HK-2 (cell line): Measurements from ENCODE around the gene EHD1.
A peak's percentile ranks its signal among the peaks of the same experiment; 100 is the strongest.
"Not testable (repeated sequence)": the region's sequence is repeated elsewhere in the genome, so short reads cannot be mapped to it uniquely, and the experiment has no call there.

ENCODE experiments used
- DNase-seq: peaks from one replicate; pipeline ENCODE4 v3.0.0-alpha.2; 2018; ENCODE audit not compliant: unreplicated experiment

Gene EHD1

DNA sequence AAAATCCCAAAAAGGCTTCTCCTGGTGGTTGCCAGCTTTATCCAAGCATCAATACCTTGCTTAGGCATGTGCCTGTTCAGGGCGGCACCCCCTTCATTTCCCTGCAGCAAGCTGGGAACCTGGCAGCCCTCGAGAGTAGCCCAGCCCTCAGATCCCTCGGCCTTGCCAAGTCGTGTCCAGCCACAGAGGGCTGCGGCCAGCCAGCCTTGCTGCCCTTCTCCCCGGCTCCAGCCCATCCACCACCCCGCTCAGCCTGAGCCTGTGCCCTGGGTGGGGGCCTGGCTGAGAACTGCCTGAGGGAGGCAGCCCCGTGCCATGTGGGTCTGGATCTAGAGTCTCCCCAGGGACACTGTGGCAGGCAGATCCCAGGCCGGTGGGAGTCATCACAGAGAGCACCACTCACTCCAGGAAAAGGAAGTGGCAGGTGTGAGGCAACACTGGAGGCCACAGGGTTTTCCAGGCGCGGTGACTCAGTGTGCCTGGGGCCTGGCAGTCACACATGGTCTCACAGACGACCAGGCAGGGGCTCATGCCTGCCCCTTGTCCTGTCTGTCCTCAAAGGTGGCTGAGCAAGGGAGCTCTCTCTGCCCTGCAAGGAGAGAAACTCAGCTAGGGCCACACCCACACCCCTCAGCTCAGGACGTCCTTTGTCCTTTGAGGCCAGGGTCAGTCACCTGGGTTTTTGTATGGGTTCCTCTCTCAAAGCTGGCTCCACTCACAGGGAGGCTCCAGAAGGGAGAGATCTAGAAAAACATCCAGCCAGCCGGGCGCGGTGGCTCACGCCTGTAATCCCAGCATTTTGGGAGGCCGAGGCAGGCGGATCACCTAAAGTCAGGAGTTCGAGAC lies 21.8 kb downstream of the EHD1 start:
- DNase-seq = peak; percentile 86

GRCh38 chr11:64855596-64856304 lies 22.7 kb downstream of the EHD1 start:
- no peak for DNase-seq

DNA sequence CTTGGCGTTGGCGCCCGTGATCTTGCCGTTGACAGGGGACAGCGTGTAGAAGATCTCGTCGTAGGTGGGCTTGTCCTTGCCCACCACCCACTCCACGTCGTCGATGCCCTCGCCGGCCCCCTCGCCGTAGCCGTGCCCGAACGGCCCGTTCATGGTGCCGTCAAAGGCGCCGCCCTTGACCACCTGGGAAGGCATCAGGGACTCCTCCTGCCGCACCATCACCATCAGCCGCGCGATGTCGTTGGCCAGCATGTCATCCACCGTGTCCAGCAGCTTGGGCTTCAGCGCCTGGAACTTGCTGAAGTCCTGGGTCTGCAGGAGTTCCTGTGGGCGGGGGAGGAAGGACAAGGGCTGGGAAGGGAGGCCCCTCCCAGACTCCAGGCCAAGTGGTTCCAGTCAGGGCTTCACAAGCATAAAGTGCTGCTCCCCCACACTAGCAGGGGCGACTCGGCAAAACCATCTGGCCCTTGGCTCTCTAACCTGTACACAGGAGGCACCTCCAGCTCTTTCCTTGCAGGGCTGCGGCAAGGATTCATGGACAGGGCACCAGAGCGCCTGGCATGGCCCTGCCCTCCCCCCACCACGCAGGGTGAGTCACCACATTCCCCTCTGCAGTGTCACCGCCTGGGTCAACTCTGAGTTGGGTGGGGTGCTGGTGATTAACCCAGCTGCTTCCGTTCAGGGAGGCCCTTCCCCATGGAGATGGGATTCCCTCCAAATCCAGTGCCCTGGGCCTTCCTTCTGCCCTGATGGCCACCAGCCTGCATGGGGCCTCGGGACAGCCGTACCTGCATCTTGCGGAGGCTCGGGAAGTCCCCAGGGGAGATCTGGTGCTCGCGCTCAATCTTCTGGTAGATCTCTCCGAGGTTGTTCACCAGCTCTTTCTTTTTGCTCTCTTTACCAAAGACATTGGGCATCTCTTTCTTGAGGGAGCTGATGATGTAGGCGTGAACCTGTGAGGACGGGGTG lies 23.6 kb downstream of the EHD1 start:
- DNase-seq = peak; percentile 89

GRCh38 chr11:64854157-64854533 lies 24.3 kb downstream of the EHD1 start:
- DNase-seq = no peak

- DNase-seq = no peak
Observed at GRCh38 chr11:64853709-64854108, 24.7 kb downstream of the EHD1 start.

GRCh38 chr11:64852804-64853509 lies 25.5 kb downstream of the EHD1 start:
- DNase-seq = no peak

DNA sequence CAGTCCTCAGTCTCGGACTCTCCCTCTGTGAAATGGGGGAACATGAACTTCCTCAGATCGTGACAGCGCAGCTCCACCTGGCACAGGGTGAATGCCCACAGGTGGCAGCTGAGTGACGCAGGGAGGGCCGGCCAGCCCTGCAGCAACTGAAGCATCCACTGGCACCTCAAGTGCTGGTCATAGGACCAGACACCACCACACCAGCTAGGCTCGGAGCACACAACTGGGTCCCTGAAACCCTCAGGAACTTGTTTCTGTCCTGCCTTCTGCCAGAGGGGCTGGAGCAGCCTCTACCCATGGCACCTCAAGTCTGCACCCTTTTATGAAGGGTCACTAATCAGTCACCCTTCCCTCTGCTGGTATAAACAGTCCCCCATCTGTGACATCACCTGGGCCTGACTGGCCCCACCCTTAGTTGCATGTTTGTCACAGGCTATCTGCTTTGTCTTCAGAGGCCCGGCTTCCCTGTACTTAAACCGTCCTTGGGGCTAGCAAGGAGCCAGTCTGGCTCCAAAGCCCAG lies 26.5 kb downstream of the EHD1 start:
- DNase-seq = no peak

DNA sequence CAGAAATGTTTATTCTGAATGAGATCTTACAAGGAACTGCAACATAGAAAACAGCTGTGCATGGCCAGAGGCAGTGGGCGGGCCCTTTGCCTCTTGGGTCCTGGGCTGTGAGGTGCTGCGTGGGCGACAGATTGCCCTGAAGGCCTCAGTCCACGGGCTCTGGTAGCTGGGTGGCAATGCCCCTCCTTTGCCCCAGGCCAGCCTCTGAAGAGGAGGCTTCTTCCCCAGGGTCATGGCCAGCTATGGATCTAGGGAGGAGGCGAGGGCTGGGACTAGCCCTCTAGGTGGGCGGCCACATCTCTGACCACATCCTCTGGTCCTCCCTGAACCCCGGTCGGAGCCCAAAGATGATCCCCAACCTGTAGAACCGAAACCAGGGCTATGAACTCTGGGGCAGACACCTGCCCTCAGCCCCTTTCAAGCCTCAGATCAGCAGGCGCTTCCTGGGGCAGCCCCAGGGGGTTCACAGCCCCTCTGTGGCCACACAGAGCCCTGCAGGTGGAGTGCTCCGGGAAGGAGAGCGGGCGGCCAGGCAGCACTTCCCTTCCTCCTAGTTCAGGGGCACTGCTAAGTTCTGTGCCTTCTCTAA lies 27.3 kb downstream of the EHD1 start:
- DNase-seq = no peak

GRCh38 chr11:64849598-64850356 lies 28.6 kb downstream of the EHD1 start:
- no peak for DNase-seq

GRCh38 chr11:64848826-64849597 lies 29.4 kb downstream of the EHD1 start:
- no peak for DNase-seq

GRCh38 chr11:64848214-64848825 lies 30.1 kb downstream of the EHD1 start:
- DNase-seq = no peak

GRCh38 chr11:64846998-64847666 lies 31.3 kb downstream of the EHD1 start:
- DNase-seq = peak; percentile 88

DNA sequence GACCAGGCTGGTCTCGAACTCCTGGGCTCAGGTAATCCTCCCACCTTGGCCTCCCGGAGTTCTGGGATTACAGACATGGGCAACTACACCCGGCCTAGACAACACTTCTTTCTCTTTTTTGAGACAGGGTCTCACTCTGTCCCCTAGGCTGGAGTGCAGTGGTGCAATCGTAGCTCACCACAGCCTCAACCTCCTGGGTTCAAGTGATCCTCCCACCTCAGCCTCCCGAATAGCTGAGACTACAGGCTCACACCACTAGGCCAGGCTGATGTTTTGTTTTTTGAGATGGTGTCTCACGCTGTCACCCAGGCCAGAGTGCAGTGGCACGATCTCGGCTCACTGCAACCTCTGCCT lies 32.7 kb downstream of the EHD1 start:
- not testable (repeated sequence) for DNase-seq

GRCh38 chr11:64845129-64845775 lies 33.2 kb downstream of the EHD1 start:
- DNase-seq = no peak

- DNase-seq = no peak
Observed at GRCh38 chr11:64844330-64845128, 33.9 kb downstream of the EHD1 start, which contains the start of gene CDC42BPG. Gene CDC42BPG, minus strand, starts transcription at chr11:64844653. Its CDS starts 84 bp downstream, at chr11:64844569.

DNA sequence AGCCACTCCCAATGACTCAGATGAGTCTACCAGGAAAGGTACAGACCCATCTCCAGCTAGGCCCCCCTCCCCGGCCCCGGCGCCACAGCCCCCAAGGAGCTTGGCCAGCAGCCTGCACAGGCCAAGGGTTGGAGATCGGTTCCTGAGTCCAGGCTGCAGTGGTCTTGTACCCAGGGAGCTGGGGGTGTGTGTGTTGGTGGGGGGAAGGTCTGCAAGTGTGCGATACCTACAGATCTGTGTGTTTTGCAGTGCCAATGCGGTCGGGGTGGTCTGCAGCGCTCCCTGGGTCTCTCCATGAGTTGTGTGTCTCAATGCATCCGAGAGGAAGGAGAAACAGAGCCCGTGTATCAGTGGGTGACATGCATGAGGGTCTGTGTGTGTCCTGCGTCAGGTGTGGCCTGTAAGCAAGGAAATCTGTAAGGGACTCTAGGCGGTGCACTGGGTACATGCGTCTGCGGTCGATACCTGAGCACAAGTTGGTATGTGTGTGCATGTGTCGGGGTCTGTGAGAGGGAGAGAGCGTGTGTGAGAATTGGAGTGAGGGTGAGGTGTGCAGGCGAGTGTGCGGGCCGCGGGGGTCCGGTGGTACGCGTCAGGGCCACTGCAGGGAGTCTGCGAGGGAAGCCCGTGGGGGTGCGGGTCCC lies 34.6 kb downstream of the EHD1 start:
- DNase-seq = no peak
